Endothelial cell of umbilical vein (primary cell): Measurements from ENCODE around the gene UST. TPM values are rescaled to one million over a fixed set of nuclear protein-coding genes. Genes with fewer than 3 reads are reported as not detected.

Source experiments
- BruUV-seq: library from RNA; stranded (reverse); fragments of 400-500 nt; replicated peaks from 2 replicates; lab custom pipeline; 2021; lab: Mats Ljungman, UMichigan
- CTCF ChIA-PET: fragments of 300-600, 350-600 bp; sonication (Branson Sonifier 250); formaldehyde crosslinking; loops from one replicate; lab custom pipeline; 2021; ENCODE audit warnings: antibody characterized with exemption, inconsistent platforms; lab: Charles Lee
- POLR2A ChIA-PET: fragments of 300-600, 350-600 bp; sonication (Branson Sonifier 250); formaldehyde crosslinking; loops from one replicate; lab custom pipeline; 2021; ENCODE audit warnings: antibody characterized with exemption, inconsistent platforms; lab: Charles Lee
- DNase-seq: peaks from one replicate; pipeline ENCODE4 v3.0.0-alpha.2; 2011; ENCODE audit warnings: low read depth, low spot score
- FAIRE-seq: peaks from 2 replicates; lab custom pipeline; 2011; peaks lifted over from hg19 to GRCh38; lab: Jason Lieb, UNC
- H2AFZ ChIP-seq: 2 replicates; pipeline ENCODE4 v1.6.0; 2012; ENCODE audit warnings: low read depth, low read length, control low read depth, inconsistent platforms
- H3K27ac ChIP-seq: 2 replicates; pipeline ENCODE4 v1.5.1; 2011; ENCODE audit warnings: low read depth, mild to moderate bottlenecking, control low read depth, low read length, moderate library complexity; ENCODE audit not compliant: insufficient read depth
- H3K27me3 ChIP-seq, 2 experiments: 2 replicates each; pipeline versions ENCODE4 v1.6.0 to v1.6.1; 2011; ENCODE audit warnings: low read length in 2 of 2, mixed read lengths in 1 of 2; ENCODE audit not compliant: control insufficient read depth in 2 of 2, insufficient read depth in 2 of 2
- H3K36me3 ChIP-seq, 2 experiments: 2 replicates in 1 of 2; 3 replicates in 1 of 2; pipeline ENCODE4 v1.5.1; 2011; ENCODE audit warnings: low read length in 2 of 2, mild to moderate bottlenecking in 1 of 2, moderate library complexity in 1 of 2; ENCODE audit not compliant: control insufficient read depth in 2 of 2, insufficient read depth in 2 of 2; ENCODE audit errors: extremely low read depth in 1 of 2
- H3K4me1 ChIP-seq: 3 replicates; pipeline ENCODE4 v1.5.1; 2011; ENCODE audit warnings: mild to moderate bottlenecking, low read length; ENCODE audit not compliant: control insufficient read depth, insufficient read depth; ENCODE audit errors: extremely low read depth
- H3K4me2 ChIP-seq: 2 replicates; pipeline ENCODE4 v1.6.1; 2011; ENCODE audit warnings: low read length, control low read depth, mixed read lengths; ENCODE audit not compliant: insufficient read depth
- H3K4me3 ChIP-seq, 3 experiments: fragments of 200-600 bp in 1 of 3; sonication (generic), shearing (Covaris generic) in 1 of 3; replicated peaks in 1 of 3; 2 replicates each; pipeline ENCODE4 v1.5.1; 2011 to 2016; ENCODE audit warnings: control low read depth in 3 of 3, low read length in 3 of 3, mild to moderate bottlenecking in 2 of 3, inconsistent platforms in 1 of 3, low read depth in 1 of 3, moderate library complexity in 1 of 3; ENCODE audit not compliant: insufficient read depth in 1 of 3
- H3K79me2 ChIP-seq: 2 replicates; pipeline ENCODE4 v1.6.0; 2012; ENCODE audit warnings: low read length, inconsistent platforms; ENCODE audit not compliant: control insufficient read depth, insufficient read depth
- H3K9ac ChIP-seq: replicated peaks from 2 replicates; pipeline ENCODE3; 2011; ENCODE audit warnings: low read length, control low read depth; ENCODE audit not compliant: insufficient read depth; ENCODE audit errors: extremely low read depth
- H3K9me1 ChIP-seq: replicated peaks from 3 replicates; pipeline ENCODE4 v1.6.0; 2011; ENCODE audit warnings: mild to moderate bottlenecking, low read length; ENCODE audit not compliant: control insufficient read depth, insufficient read depth; ENCODE audit errors: extremely low read depth
- H3K9me3 ChIP-seq: replicated peaks from 2 replicates; pipeline ENCODE4 v1.5.1; 2012; ENCODE audit warnings: low read length, inconsistent platforms; ENCODE audit not compliant: control insufficient read depth, insufficient read depth
- H4K20me1 ChIP-seq: replicated peaks from 2 replicates; pipeline ENCODE3; 2011; ENCODE audit warnings: mild to moderate bottlenecking, low read length; ENCODE audit not compliant: control insufficient read depth, insufficient read depth; ENCODE audit errors: extremely low read depth
- EZH2 ChIP-seq: IDR thresholded peaks from 2 replicates; pipeline ENCODE4 v1.6.1; 2012; ENCODE audit warnings: borderline replicate concordance, low read depth, mild to moderate bottlenecking, moderate library complexity, low read length, inconsistent platforms; ENCODE audit not compliant: severe bottlenecking
- FOS ChIP-seq: IDR thresholded peaks from 2 replicates; pipeline ENCODE4 v1.6.1; 2011; ENCODE audit warnings: mild to moderate bottlenecking, low read length, moderate library complexity, borderline replicate concordance; ENCODE audit not compliant: insufficient read depth
- GATA2 ChIP-seq: IDR thresholded peaks from 2 replicates; pipeline ENCODE4 v1.7.0; 2011; ENCODE audit warnings: low read depth, mild to moderate bottlenecking, moderate library complexity, mixed read lengths, low read length; ENCODE audit not compliant: insufficient read length, insufficient read depth
- JUN ChIP-seq: IDR thresholded peaks from 2 replicates; pipeline ENCODE4 v1.6.1; 2011; ENCODE audit warnings: borderline replicate concordance, low read depth; ENCODE audit not compliant: insufficient read length, insufficient read depth
- MAX ChIP-seq: IDR thresholded peaks from 2 replicates; pipeline ENCODE4 v1.6.1; 2011; ENCODE audit not compliant: insufficient read depth, insufficient read length
- MYC ChIP-seq: IDR thresholded peaks from one replicate; pipeline ENCODE4 v1.6.1; 2011; ENCODE audit warnings: mild to moderate bottlenecking, low read depth, low read length
- POLR2A ChIP-seq: IDR thresholded peaks from 2 replicates; pipeline ENCODE4 v1.6.1; 2012; ENCODE audit warnings: low read depth, mild to moderate bottlenecking, control low read depth, low read length
- POLR2AphosphoS5 ChIP-seq: IDR thresholded peaks from 2 replicates; pipeline ENCODE4 v1.6.1; 2012; ENCODE audit warnings: low read depth, mild to moderate bottlenecking, control low read depth, low read length, moderate library complexity; ENCODE audit not compliant: insufficient read depth
- dilution Hi-C: fragments of 300-500 bp; cut with MboI; formaldehyde crosslinking; loops from one replicate; pipeline ENCODE4 v1.15.0; 2019; ENCODE audit warnings: low sequenced_read_pairs; ENCODE audit not compliant: extremely low pct_ligation_motif_present
- intact Hi-C: fragments of 100-400 bp; cut with micrococcal nuclease; formaldehyde crosslinking; loops from one replicate; pipeline ENCODE4 v1.10.0; 2022
- polyA plus RNA-seq, 4 experiments: library from polyadenylated mRNA; depleted of rRNA in 3 of 4; stranded (reverse) in 3 of 4; unstranded in 1 of 4; fragments of >200 nt; gene quantifications; 2 replicates each; pipeline versions ENCODE4 v1.2.1 to v1.2.3, GENCODE V29; 2011 to 2012; ENCODE audit warnings: missing spikeins in 1 of 4
- total RNA-seq: library from RNA; stranded (reverse); gene quantifications from 2 replicates; pipeline ENCODE4 v1.2.3, GENCODE V29; 2021
- TF ChIP-seq, protein P1 (sequence below), 2 donors: IDR thresholded peaks; 1 replicate in 1 of 2; 2 replicates in 1 of 2; pipeline ENCODE4 v1.5.1; 2011; ENCODE audit warnings: low read length in 2 of 2, mild to moderate bottlenecking in 2 of 2, moderate library complexity in 2 of 2, control low read depth in 1 of 2, inconsistent platforms in 1 of 2, low read depth in 1 of 2; ENCODE audit not compliant: insufficient read depth in 1 of 2; ENCODE audit errors: extremely low read depth in 1 of 2

UST gene
- total and polyA plus RNA-seq, 2 donors (not counting 3 experiments of a cell fraction or from before 2014, with no cell fraction given): 0.26 to 0.84 TPM

- H3K4me2 ChIP-seq: no peak overlapping the region
- intact Hi-C loops: no loop called here
- H3K9me3 ChIP-seq: no peaks in the 10 kb centered on the region
- H3K4me3 ChIP-seq: no peak overlapping the region
- H3K79me2 ChIP-seq: no peaks in the 10 kb centered on the region
- ChIA-PET POLR2A (no interaction called here), CTCF (no interaction called here)
- DNase-seq (no peak), FAIRE-seq (no peak)
- BruUV-seq: no TSS peak
- TF ChIP-seq POLR2A (no peak), POLR2AphosphoS5 (no peak), JUN (no peak), EZH2 (no peak), GATA2 (no peak), FOS (no peak), MAX (no peak), MYC (no peak)
- TF ChIP-seq, protein P1, sequence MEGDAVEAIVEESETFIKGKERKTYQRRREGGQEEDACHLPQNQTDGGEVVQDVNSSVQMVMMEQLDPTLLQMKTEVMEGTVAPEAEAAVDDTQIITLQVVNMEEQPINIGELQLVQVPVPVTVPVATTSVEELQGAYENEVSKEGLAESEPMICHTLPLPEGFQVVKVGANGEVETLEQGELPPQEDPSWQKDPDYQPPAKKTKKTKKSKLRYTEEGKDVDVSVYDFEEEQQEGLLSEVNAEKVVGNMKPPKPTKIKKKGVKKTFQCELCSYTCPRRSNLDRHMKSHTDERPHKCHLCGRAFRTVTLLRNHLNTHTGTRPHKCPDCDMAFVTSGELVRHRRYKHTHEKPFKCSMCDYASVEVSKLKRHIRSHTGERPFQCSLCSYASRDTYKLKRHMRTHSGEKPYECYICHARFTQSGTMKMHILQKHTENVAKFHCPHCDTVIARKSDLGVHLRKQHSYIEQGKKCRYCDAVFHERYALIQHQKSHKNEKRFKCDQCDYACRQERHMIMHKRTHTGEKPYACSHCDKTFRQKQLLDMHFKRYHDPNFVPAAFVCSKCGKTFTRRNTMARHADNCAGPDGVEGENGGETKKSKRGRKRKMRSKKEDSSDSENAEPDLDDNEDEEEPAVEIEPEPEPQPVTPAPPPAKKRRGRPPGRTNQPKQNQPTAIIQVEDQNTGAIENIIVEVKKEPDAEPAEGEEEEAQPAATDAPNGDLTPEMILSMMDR (IDR thresholded peaks at IDR 0.05; ENCODE audit: extremely low read depth in 1 of 2, insufficient read depth in 1 of 2, low read depth in 1 of 2, low read length in 2 of 2): no peak
- dilution Hi-C loops: no loop called here
- no peaks in the 10 kb centered on the region for H3K36me3 ChIP-seq
- no peaks in the 10 kb centered on the region for H4K20me1 ChIP-seq
- H3K9ac ChIP-seq: no peak overlapping the region
- H3K9me1 ChIP-seq: no peaks in the 10 kb centered on the region
- no peak overlapping the region for H2AFZ ChIP-seq
- H3K27me3 ChIP-seq: no peaks in the 10 kb centered on the region
- no peak overlapping the region for H3K27ac ChIP-seq
- no peaks in the 10 kb centered on the region for H3K4me1 ChIP-seq
Measured at GRCh38 chr6:148928811-148929210, 182.0 kb downstream of the UST start.
